GM21576 (cell line): ENCODE measurements around the gene RAET1E.
"Not testable (repeated sequence)": the region's sequence is repeated elsewhere in the genome, so short reads cannot be mapped to it uniquely, and the experiment has no call there.

Experiments
- ATAC-seq: cut with Tn5 transposase; IDR thresholded peaks from one replicate; pipeline ENCODE4 v1.9.1; 2021; ENCODE audit warnings: mild to moderate bottlenecking, moderate library complexity; ENCODE audit not compliant: unreplicated experiment

RAET1E gene

DNA sequence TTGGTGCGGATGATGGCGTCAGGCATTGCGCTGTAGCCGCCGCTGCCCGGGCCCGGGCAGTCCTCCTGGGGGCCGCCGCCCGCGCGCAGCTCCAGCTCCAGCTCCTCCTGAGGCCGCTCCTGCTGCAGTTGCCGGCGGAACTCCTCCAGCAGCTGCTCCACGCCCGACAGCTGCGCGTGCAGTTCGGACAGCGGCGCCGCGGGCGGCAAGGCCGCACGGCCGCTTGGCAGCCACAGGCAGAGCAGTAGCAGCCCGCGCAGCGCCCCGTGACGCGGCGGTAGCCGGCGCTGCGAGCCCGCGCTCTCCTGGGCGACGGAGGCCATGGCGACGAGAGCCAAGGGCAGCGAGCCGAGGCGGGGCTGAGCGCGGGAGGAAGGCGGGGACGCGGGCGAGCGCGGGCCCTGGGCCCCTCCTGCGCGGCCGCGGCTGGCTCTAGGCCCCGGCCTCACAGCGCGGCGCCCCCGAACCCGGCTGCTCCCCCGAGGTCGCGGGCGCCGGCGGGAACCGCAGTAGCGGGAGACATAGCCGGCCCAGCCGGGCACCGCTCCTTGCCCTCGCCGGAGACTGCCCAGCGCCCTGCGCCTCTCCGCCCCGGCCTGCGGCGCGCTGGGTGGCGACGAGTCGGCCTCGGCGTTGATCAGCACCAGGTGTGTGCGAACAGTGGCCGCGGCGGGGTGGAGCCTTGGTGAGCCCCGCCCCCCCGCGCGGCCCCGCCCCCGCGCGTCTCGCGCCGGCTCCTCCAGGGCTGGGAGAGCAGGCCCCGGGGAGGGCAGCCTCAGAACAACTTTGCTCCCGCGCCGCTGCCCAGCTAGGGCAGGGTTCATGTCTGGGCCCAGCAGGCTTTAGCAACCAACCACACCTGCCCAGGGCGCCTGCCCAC lies 34.0 kb downstream of the RAET1E start, which contains the start of gene LRP11:
Gene LRP11, minus strand, starts transcription at position 662 of the 880 bp plus-strand sequence. Its CDS starts 339 bp downstream, at position 323.
- ATAC-seq, result peak; percentile 78

DNA sequence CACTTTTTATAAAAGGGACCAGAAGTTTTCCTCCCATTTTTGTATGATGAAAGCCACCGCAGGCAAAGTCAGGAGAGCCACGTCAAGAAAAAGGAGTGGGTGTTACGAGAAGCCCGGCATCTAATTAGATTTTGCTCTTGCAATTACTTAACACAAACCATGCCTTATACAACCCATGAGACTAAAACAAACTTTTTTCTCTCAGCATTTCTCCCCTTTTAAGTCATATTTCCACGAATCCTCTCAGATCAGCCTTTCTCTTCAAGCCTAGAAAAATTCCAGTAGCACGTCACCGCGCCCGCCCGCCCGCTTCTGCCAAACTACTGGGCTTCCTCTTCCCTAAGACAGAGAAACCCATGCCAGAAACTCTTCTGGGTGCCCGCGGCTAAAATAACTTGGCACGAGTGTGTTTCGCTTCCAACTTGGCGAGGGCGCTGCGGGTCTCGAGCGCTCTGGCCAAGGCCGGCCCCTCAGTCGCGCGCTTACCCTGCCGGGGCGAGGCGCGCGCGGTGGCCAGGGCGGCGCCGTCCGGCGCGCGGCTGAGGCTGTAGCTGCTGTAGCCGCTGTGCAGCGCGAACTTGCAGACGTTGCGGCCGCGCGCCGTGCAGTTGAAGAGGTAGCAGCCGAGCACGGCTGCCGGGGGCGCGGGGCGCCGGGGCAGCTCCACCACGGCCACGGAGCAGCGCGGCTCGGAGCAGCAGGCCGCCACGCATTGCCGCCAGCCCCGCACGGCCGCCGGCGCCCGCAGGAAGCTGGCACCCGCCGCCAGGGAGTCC lies 34.8 kb downstream of the RAET1E start:
- peak; percentile 23 for ATAC-seq

DNA sequence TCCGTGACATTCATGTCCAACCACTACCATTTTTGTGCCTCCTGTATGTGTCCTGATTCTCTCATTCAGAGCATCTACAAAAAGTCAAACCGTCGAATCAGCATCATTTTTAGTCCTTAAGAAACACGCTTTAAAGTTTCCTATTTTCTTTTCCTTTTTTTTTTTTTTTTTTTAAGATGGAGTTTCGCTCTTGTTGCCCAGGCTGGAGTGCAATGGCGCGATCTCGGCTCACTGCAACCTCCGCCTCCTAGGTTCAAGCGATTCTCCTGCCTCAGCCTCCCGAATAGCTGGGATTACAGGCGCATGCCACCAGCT lies 35.5 kb downstream of the RAET1E start:
- not testable (repeated sequence) for ATAC-seq

DNA sequence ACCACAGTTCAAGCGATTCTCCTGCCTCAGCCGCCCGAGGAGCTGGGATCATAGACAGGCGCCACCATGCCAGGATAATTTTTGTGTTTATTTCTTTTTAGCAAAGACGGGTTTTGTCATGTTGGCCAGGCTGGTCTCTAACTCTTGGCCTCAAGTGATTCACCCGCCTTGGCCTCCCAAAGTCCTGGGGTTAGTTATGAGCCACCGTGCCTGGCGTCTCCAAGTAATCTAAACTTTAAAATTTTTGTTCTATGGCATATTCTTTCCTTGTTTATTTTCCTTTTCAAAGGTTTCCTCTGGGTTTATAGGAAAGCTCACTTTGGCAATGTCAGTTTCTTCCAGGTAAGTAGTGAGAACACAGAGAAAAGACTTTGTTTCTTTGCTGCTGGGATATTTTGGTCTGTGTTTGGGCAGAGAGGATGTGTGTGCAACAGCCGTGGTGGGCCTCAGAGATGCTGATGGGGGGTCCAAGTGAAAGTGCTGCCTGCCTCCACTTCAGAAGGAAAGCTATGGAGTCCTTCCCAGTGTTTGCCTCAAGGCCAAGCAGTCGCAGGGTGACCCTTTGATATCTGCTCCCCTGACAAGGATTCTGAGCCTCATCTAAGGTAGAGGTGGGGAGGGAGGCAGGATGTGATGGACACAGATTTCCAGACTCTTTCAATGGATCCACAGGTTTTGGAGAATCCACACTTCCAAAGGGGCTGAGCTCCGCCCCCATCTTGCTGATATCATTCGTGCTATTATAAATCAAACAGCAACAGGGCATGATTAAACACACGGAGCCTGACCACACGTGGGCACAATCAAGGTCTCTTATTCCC lies 36.1 kb downstream of the RAET1E start:
- ATAC-seq, result no peak

- no peak for ATAC-seq
Observed at GRCh38 chr6:149860834-149861602, 36.9 kb downstream of the RAET1E start.

GRCh38 chr6:149860513-149860833 lies 37.4 kb downstream of the RAET1E start:
- ATAC-seq, result no peak

GRCh38 chr6:149859938-149860337 lies 38.0 kb downstream of the RAET1E start:
- ATAC-seq, result no peak

DNA sequence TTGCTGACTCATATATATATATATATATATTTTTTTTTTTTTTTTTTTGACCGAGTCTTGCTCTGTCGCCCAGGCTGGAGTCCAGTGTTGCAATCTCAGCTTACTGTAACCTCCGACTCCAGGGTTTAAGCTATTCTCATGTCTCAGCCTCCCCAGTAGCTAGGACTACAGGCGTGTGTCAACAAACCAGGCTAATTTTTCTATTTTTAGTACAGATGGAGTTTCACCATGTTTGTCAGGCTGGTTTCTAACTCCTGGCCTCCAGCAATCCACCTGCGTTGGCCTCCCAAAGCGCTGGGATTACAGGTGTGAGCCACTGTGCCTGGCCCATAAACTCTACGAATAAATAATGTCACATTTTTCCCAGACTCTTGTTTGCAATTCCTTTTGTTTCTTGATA lies 38.5 kb downstream of the RAET1E start:
- ATAC-seq, result no peak

DNA sequence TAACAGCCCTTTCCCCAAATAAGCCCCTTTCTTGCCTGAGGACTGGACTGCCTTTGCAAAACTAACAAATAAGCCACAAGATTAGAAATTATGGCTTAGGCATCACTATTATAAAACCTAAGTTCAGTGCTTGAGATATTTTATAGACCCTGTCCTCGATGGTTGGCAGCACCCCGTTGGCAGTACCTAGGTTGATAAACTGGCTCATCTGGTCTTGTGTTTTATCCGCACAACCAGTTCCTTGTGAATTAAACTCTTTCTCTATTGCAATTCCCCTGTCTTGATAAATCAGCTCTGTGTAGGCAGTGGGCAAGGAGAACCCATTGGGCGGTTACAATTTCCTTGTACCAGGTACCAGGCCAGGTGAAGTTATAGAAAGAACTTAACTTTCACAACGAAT lies 40.4 kb downstream of the RAET1E start:
- ATAC-seq, result no peak

GRCh38 chr6:149856256-149856994 lies 41.5 kb downstream of the RAET1E start:
- no peak for ATAC-seq

- no peak for ATAC-seq
Observed at GRCh38 chr6:149855741-149856140, 42.2 kb downstream of the RAET1E start.

- ATAC-seq, result no peak
Observed at GRCh38 chr6:149855040-149855654, 42.8 kb downstream of the RAET1E start.

DNA sequence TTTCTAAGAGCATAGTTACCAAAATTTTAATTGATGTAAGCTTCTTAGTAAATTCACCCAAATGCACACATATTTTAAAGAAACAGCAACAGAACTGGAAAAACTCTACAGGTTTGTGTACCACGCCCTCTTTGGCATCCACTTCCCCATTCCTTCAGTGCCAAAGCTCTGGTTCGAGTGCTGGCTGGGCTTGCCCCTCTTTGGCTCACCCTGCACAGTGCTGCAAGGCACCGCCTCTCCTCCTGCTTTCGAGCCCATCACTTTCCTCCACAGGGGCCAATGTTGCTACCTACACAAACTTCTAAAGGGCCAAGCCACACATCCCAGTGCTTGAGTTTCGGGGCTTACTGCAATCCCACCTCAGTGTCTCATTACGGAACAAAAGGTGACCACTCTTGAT lies 43.4 kb downstream of the RAET1E start:
- no peak for ATAC-seq

GRCh38 chr6:149854017-149854416 lies 43.9 kb downstream of the RAET1E start:
- ATAC-seq, result not testable (repeated sequence)

- ATAC-seq, result no peak
Observed at GRCh38 chr6:149852881-149853280, 45.0 kb downstream of the RAET1E start.

- ATAC-seq, result no peak
Observed at GRCh38 chr6:149852180-149852579, 45.7 kb downstream of the RAET1E start.

GRCh38 chr6:149851461-149852110 lies 46.3 kb downstream of the RAET1E start:
- ATAC-seq, result no peak

DNA sequence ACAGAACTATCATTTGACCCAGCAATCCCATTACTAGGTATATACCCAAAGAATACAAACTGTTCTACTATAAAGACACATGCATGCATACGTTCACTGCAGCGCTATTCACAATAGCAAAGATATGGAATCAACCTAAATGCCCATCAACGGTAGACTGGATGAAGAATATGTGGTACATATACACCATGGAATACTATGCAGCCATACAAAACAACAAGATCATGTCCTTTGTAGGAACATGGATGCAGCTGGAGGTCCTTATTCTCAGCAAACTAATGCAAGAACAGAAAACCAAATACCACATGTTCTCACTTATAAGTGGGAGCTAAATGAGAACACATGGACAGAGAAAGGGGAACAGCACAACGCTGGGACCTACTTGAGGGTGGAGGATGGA lies 49.6 kb downstream of the RAET1E start:
- not testable (repeated sequence) for ATAC-seq
